Activated CD8-positive, alpha-beta memory T cell treated with anti-CD3 and anti-CD28 coated beads, Interleukin-2, amount 50 U/mL, for 24 hours (primary cell): Measurements from ENCODE around the gene MSMB.

Experiments used
- DNase-seq: peaks from one replicate; pipeline ENCODE4 v3.0.0-alpha.2; 2020; ENCODE audit errors: extremely low read depth

The MSMB gene

GRCh38 chr10:46033602-46034011 lies 12.5 kb downstream of the MSMB start:
- DNase-seq = no peak

GRCh38 chr10:46031648-46032532 lies 14.2 kb downstream of the MSMB start:
- DNase-seq = no peak

GRCh38 chr10:46030091-46030937 lies 15.8 kb downstream of the MSMB start, which contains the start of gene NCOA4:
Gene NCOA4, minus strand, starts transcription at chr10:46030623. Its CDS starts 13,943 bp downstream, at chr10:46016680.
- DNase-seq = peak; percentile 95

- no peak for DNase-seq
These were observed 16.5 kb downstream of the MSMB start for GRCh38 chr10:46029461-46030030.

- no peak for DNase-seq
These were observed 17.2 kb downstream of the MSMB start for GRCh38 chr10:46028584-46029460.

GRCh38 chr10:46026106-46026505 lies 20.0 kb downstream of the MSMB start:
- DNase-seq = no peak

GRCh38 chr10:46025406-46025805 lies 20.7 kb downstream of the MSMB start:
- no peak for DNase-seq

- no peak for DNase-seq
These were observed 21.1 kb downstream of the MSMB start for GRCh38 chr10:46024948-46025347.

- DNase-seq = peak; percentile 54
These were observed 22.9 kb downstream of the MSMB start for GRCh38 chr10:46022978-46023702.

GRCh38 chr10:46020344-46020657 lies 25.8 kb downstream of the MSMB start:
- DNase-seq = no peak

- no peak for DNase-seq
These were observed 26.3 kb downstream of the MSMB start for GRCh38 chr10:46019569-46020343.

- no peak for DNase-seq
These were observed 26.9 kb downstream of the MSMB start for GRCh38 chr10:46019177-46019528.

- no peak for DNase-seq
These were observed 27.5 kb downstream of the MSMB start for GRCh38 chr10:46018453-46019176.

GRCh38 chr10:46017733-46018132 lies 28.3 kb downstream of the MSMB start:
- DNase-seq = no peak

- no peak for DNase-seq
These were observed 29.3 kb downstream of the MSMB start for GRCh38 chr10:46016811-46017210.

GRCh38 chr10:46016190-46016589 lies 29.9 kb downstream of the MSMB start:
- DNase-seq = no peak

GRCh38 chr10:46014683-46015405 lies 31.2 kb downstream of the MSMB start:
- DNase-seq = no peak

GRCh38 chr10:46014206-46014605 lies 31.9 kb downstream of the MSMB start:
- no peak for DNase-seq

- no peak for DNase-seq
These were observed 33.3 kb downstream of the MSMB start for GRCh38 chr10:46012746-46013145.
